K562 (cell line): Measurements from ENCODE around the gene CDKN2D. TPM values are rescaled to one million over a fixed set of nuclear protein-coding genes. Genes with fewer than 3 reads are reported as not detected.

Experiments
- ATAC-seq: fragments of 200-7000 bp; cut with Tn5 transposase; 3 replicates; pipeline ENCODE4 v1.9.1; 2020; ENCODE audit warnings: moderate library complexity
- BruUV-seq: library from RNA; stranded (reverse); fragments of 400-500 nt; replicated peaks from 2 replicates; lab custom pipeline; 2021; lab: Mats Ljungman, UMichigan
- CTCF ChIA-PET: fragments of 300-600 bp; formaldehyde crosslinking; extraction: SDS; loops from one replicate; lab custom pipeline; 2021; ENCODE audit warnings: low intra/inter-chr PET ratio; lab: Yijun Ruan, JAX
- POLR2A ChIA-PET: fragments of 300-600, 350-650 bp; sonication (Branson Sonifier 250); formaldehyde crosslinking; extraction: SDS; loops from one replicate; lab custom pipeline; 2021; ENCODE audit warnings: antibody characterized with exemption, inconsistent platforms; lab: Yijun Ruan, JAX
- DNase-seq, 4 experiments: peaks; one replicate each; pipeline versions ENCODE4 v3.0.0 to v3.0.0-alpha.2; 2011 to 2018; ENCODE audit warnings: low spot score in 3 of 4, mixed read lengths in 3 of 4; ENCODE audit errors: extremely low read depth in 1 of 4
- FAIRE-seq: peaks from 2 replicates; lab custom pipeline; 2011; peaks lifted over from hg19 to GRCh38; lab: Jason Lieb, UNC
- H2AFZ ChIP-seq: 2 replicates; pipeline ENCODE4 v1.6.0; 2011; ENCODE audit warnings: low read depth, low read length, control low read depth, inconsistent platforms
- H3K27ac ChIP-seq: fragments of 200-600 bp; 3 replicates; pipeline ENCODE4 v1.8.0; 2011; ENCODE audit warnings: low read depth, mild to moderate bottlenecking, control low read depth, inconsistent platforms, low read length, moderate library complexity, mixed read lengths; ENCODE audit errors: extremely low read depth
- H3K27me3 ChIP-seq, 2 experiments: fragments of 300-600 bp in 1 of 2; 2 replicates in 1 of 2; 3 replicates in 1 of 2; pipeline versions ENCODE4 v1.6.0 to v1.8.0; 2011; ENCODE audit warnings: inconsistent platforms in 2 of 2, low read length in 2 of 2, mild to moderate bottlenecking in 1 of 2, mixed read lengths in 1 of 2, moderate library complexity in 1 of 2; ENCODE audit not compliant: control insufficient read depth in 2 of 2, insufficient read depth in 2 of 2
- H3K36me3 ChIP-seq: fragments of 300-600 bp; 3 replicates; pipeline ENCODE4 v1.8.0; 2011; ENCODE audit warnings: mild to moderate bottlenecking, low read length, inconsistent platforms; ENCODE audit not compliant: control insufficient read depth, insufficient read depth
- H3K4me1 ChIP-seq, 2 experiments: fragments of 200-600 bp in 1 of 2; replicated peaks in 1 of 2; 2 replicates in 1 of 2; 3 replicates in 1 of 2; pipeline versions ENCODE4 v1.5.1 to v1.8.0; 2011; ENCODE audit warnings: inconsistent platforms in 2 of 2, low read length in 2 of 2, mild to moderate bottlenecking in 1 of 2, mixed read lengths in 1 of 2, moderate library complexity in 1 of 2; ENCODE audit not compliant: control insufficient read depth in 2 of 2, insufficient read depth in 2 of 2
- H3K4me2 ChIP-seq: 2 replicates; pipeline ENCODE4 v1.6.1; 2011; ENCODE audit warnings: low read length, control low read depth, inconsistent platforms, mixed read lengths; ENCODE audit not compliant: insufficient read depth
- H3K4me3 ChIP-seq: fragments of 200-600 bp; sonication (generic), shearing (Covaris generic); 2 replicates; pipeline ENCODE4 v1.5.1; 2016; ENCODE audit warnings: control low read depth, inconsistent platforms
- H3K79me2 ChIP-seq: fragments of 200-600 bp; 3 replicates; pipeline ENCODE4 v1.8.0; 2011; ENCODE audit warnings: low read length, inconsistent platforms; ENCODE audit not compliant: control insufficient read depth, insufficient read depth
- H3K9ac ChIP-seq, 2 experiments: 2 replicates each; pipeline versions ENCODE4 v1.6.0 to v1.6.1; 2011; ENCODE audit warnings: low read depth in 2 of 2, low read length in 2 of 2, control low read depth in 1 of 2, inconsistent platforms in 1 of 2, mild to moderate bottlenecking in 1 of 2, mixed read lengths in 1 of 2; ENCODE audit not compliant: insufficient read depth in 1 of 2
- H3K9me1 ChIP-seq: one replicate; pipeline ENCODE4 v1.6.0; 2011; ENCODE audit warnings: inconsistent platforms, mild to moderate bottlenecking, low read length, moderate library complexity; ENCODE audit not compliant: control insufficient read depth, insufficient read depth
- H3K9me3 ChIP-seq: replicated peaks from 2 replicates; pipeline ENCODE4 v1.5.1; 2011; ENCODE audit warnings: low read depth, low read length, inconsistent platforms; ENCODE audit not compliant: control insufficient read depth, insufficient read depth
- H4K20me1 ChIP-seq: replicated peaks from 2 replicates; pipeline ENCODE4 v1.6.1; 2011; ENCODE audit warnings: low read length, inconsistent platforms, mixed read lengths; ENCODE audit not compliant: control insufficient read depth, insufficient read depth
- ATF1 ChIP-seq, 2 experiments: fragments of 450-650 bp in 1 of 2; IDR thresholded peaks; 2 replicates each; pipeline ENCODE4 v1.6.1; 2016; ENCODE audit warnings: missing compliant biosample characterization in 1 of 2, missing genetic modification characterization in 1 of 2
- CTCF ChIP-seq, 3 experiments: IDR thresholded peaks in 2 of 3; conservative IDR thresholded peaks in 1 of 3; 2 replicates each; pipeline ENCODE4 v1.5.1; 2011 to 2012; ENCODE audit warnings: low read length in 3 of 3, mild to moderate bottlenecking in 3 of 3, control low read depth in 2 of 3, improper control_type of control experiment in 1 of 3, inconsistent platforms in 1 of 3, low read depth in 1 of 3, mixed read lengths in 1 of 3, moderate library complexity in 1 of 3; ENCODE audit not compliant: insufficient read depth in 2 of 3
- FOXA3 ChIP-seq, 2 experiments: fragments of 450-650 bp in 1 of 2; sonication (generic) in 1 of 2; formaldehyde crosslinking; IDR thresholded peaks in 1 of 2; conservative IDR thresholded peaks in 1 of 2; 2 replicates each; pipeline versions ENCODE4 v1.4.0 to v1.8.0; 2020 to 2022; ENCODE audit warnings: mild to moderate bottlenecking in 2 of 2, missing genetic modification reagents in 1 of 2
- RB1 ChIP-seq: fragments of 450-650 bp; IDR thresholded peaks from 2 replicates; pipeline ENCODE4 v1.6.1; 2017; ENCODE audit warnings: low read depth, mild to moderate bottlenecking
- WGBS: fragments of 100-300 bp; shearing (Covaris generic); methylation state at CpG from one replicate; pipeline ENCODE4 v1.1.6; 2016; ENCODE audit warnings: low coverage, mixed read lengths; ENCODE audit not compliant: insufficient coverage; ENCODE audit errors: missing lambda C conversion rate; 5-methylcytosine and 5-hydroxymethylcytosine counted together
- in situ Hi-C: fragments of 300-500 bp; cut with MboI; formaldehyde crosslinking; loops from 4 replicates; pipeline ENCODE4 v1.15.0; 2018; ENCODE audit warnings: inconsistent platforms, mixed read lengths
- intact Hi-C: fragments of 100-400 bp; cut with micrococcal nuclease; formaldehyde crosslinking; loops from 2 replicates; pipeline ENCODE4 v1.14.2; 2022
- polyA plus RNA-seq, 8 experiments: library from polyadenylated mRNA; depleted of rRNA in 4 of 8; stranded (reverse) in 5 of 8; unstranded in 3 of 8; fragments of >200 nt; fragmentation: Nextera tagmentation in 2 of 8; fragmentation: Illumina TruSeq in 1 of 8; extraction: Ambion mirVana in 2 of 8; extraction: Trizol in 1 of 8; gene quantifications; 2 replicates each; pipeline versions ENCODE4 v1.2.1 to v1.2.3, GENCODE V29; 2011 to 2014; ENCODE audit warnings: inconsistent platforms in 1 of 8, missing spikeins in 1 of 8
- total RNA-seq, 7 experiments: library from RNA; depleted of rRNA in 6 of 7; stranded (reverse); fragments of >200 nt in 6 of 7; fragmentation: Illumina TruSeq in 2 of 7; extraction: Trizol in 2 of 7; gene quantifications; 2 replicates each; pipeline versions ENCODE4 v1.2.1 to v1.2.3, GENCODE V29; 2011 to 2021; ENCODE audit warnings: low replicate concordance in 1 of 7
- TF ChIP-seq, protein P1 (sequence below): sonication (generic); formaldehyde crosslinking; IDR thresholded peaks from 2 replicates; pipeline ENCODE4 v1.8.0; 2022; ENCODE audit warnings: mild to moderate bottlenecking, missing genetic modification reagents
- TF ChIP-seq, protein P2 (sequence below): fragments of 250-450 bp; sonication (Bioruptor Pico); IDR thresholded peaks from 2 replicates; pipeline ENCODE4 v1.9.0; 2021; ENCODE audit warnings: mild to moderate bottlenecking

Gene CDKN2D
- total and polyA plus RNA-seq, 9 of the 15 experiments (the other 6 are each of a cell fraction or from before 2014, with no cell fraction given) = 0.41 to 8.2 (median 3.7) TPM

DNA sequence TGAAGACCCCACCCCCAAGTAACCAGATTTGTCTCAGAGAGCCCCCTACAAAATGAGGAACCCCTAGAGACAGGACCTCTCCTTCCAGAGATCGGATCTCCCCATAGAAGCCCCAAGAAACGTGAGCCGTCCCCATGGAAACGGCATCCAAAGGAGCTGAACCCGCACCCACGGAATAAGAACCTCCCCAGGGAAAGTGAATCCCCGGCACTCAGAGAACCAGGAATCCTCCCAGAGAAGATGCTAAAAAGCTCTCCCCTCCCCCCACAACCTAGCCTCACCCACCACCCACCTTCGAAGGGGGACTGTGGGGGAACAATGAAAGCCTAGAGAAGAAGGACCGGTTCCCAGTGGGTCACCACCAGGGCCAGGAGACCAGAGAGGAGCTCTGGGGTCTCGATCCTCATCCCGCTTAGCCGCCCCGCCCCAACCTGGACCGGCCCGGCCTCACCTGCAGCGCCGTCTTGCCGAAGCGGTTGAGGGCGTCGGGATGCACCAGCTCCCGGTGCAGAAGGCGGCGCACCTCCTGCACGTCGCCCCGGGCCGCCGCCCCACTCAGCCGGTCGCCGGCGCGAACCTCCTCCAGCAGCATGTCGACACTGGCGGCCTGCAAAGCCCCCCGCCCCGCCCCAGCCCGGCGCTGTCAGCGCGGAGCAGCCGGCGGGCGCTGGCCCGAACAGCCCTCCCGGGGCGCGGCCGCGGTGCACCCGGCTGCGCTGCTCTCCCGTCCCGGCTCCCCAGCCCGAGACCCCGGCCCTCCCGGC lies 535 bp downstream of the CDKN2D start:
- Histone ChIP-seq H3K36me3 (peaks cover 10% of the 10 kb centered on the region; the same call in 2 of the 3 replicates), H3K27me3 (no peaks in the 10 kb centered on the region), H2AFZ (peak overlapping the region; percentile 74), H3K27ac (peak overlapping the region; percentile 62; the same call in 1 of the 3 replicates), H4K20me1 (no peaks in the 10 kb centered on the region), H3K4me1 (peaks cover 31 to 53% of the 10 kb centered on the region in 2 experiments), H3K79me2 (peaks cover 28% of the 10 kb centered on the region), H3K4me3 (peak overlapping the region; percentile 79), H3K9me3 (no peaks in the 10 kb centered on the region), H3K4me2 (peak overlapping the region; percentile 94), H3K9me1 (no peaks in the 10 kb centered on the region), H3K9ac (peak overlapping the region; percentile 33 to 86; a peak in 3 of 4 replicates)
- ATAC-seq (no peak; the same call in 1 of the 3 replicates), FAIRE-seq (no peak), DNase-seq (peak in 1 of 4 experiments; percentile 66)
- BruUV-seq = no TSS peak
- in situ Hi-C loops = no loop called here
- intact Hi-C loops = loop anchor here (5.0 kb wide), 2 partner anchors 84 to 91 kb away; partner anchors contain the start of gene ILF3
- ChIA-PET POLR2A (interaction anchor here (0.6 to 1.1 kb wide), 6 partner anchors 14 to 528 kb away, joined by 3 to 4 read pairs (median 4); no protein-coding TSS in a partner anchor), CTCF (no interaction called here)
- 1% methylated on average over 36 of the region's 58 CpGs for WGBS
- TF ChIP-seq, protein P1, sequence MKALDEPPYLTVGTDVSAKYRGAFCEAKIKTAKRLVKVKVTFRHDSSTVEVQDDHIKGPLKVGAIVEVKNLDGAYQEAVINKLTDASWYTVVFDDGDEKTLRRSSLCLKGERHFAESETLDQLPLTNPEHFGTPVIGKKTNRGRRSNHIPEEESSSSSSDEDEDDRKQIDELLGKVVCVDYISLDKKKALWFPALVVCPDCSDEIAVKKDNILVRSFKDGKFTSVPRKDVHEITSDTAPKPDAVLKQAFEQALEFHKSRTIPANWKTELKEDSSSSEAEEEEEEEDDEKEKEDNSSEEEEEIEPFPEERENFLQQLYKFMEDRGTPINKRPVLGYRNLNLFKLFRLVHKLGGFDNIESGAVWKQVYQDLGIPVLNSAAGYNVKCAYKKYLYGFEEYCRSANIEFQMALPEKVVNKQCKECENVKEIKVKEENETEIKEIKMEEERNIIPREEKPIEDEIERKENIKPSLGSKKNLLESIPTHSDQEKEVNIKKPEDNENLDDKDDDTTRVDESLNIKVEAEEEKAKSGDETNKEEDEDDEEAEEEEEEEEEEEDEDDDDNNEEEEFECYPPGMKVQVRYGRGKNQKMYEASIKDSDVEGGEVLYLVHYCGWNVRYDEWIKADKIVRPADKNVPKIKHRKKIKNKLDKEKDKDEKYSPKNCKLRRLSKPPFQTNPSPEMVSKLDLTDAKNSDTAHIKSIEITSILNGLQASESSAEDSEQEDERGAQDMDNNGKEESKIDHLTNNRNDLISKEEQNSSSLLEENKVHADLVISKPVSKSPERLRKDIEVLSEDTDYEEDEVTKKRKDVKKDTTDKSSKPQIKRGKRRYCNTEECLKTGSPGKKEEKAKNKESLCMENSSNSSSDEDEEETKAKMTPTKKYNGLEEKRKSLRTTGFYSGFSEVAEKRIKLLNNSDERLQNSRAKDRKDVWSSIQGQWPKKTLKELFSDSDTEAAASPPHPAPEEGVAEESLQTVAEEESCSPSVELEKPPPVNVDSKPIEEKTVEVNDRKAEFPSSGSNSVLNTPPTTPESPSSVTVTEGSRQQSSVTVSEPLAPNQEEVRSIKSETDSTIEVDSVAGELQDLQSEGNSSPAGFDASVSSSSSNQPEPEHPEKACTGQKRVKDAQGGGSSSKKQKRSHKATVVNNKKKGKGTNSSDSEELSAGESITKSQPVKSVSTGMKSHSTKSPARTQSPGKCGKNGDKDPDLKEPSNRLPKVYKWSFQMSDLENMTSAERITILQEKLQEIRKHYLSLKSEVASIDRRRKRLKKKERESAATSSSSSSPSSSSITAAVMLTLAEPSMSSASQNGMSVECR = peak; percentile 49
- TF ChIP-seq RB1 (peak; percentile 36; the same call in 1 of the 2 replicates), FOXA3 (CRISPR knock-in tag; conservative IDR thresholded peaks at IDR 0.05 in 1 of 2, IDR thresholded peaks at IDR 0.05 in 1 of 2) (peak in 1 of 2 experiments; percentile 45; a peak in 1 of 4 replicates), CTCF (IDR thresholded peaks at IDR 0.05 in 2 of 3, conservative IDR thresholded peaks at IDR 0.05 in 1 of 3; ENCODE audit: insufficient read depth in 2 of 3, low read depth in 1 of 3, low read length in 3 of 3) (peak in 2 of 3 experiments; percentile 26 to 35; a peak in 3 of 6 replicates), ATF1 (CRISPR knock-in tag; IDR thresholded peaks at IDR 0.05) (0 out of 2 replicates have a peak, but pooled peaks have one; percentile 13), ATF1 (tag; IDR thresholded peaks at IDR 0.05) (no peak)
- TF ChIP-seq, protein P2, sequence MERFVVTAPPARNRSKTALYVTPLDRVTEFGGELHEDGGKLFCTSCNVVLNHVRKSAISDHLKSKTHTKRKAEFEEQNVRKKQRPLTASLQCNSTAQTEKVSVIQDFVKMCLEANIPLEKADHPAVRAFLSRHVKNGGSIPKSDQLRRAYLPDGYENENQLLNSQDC (CRISPR knock-in tag) = no peak
